ENCODE results near the gene TMEM236.

DNA sequence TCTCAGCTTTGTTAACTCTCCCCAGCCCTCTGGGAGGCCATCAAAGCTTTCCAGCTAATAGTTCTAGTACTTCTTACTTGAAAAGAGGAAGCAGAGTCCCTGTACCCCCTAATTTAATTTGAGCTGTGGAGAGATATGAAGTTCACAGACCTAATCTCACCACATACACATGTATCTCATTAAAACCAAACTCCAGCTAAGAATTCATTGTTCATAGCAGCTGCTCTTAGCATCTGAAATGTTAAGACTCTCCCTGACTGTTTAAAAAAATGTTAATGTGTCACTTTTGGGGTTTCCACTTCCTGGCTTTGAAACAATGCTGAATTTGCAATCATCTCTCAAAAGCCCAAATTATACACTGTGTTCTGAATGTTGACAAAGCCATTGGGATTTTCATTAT is 41.0 kb downstream of the TMEM236 start:
- TF ChIP-seq CTCF (IDR thresholded peaks at IDR 0.05) (no peak), FOSL2 (IDR thresholded peaks at IDR 0.05) (no peak), FOSL2 (CRISPR knock-in tag; IDR thresholded peaks at IDR 0.05) (no peak), SMC3 (IDR thresholded peaks at IDR 0.05) (no peak), JUN (IDR thresholded peaks at IDR 0.05) (no peak), POLR2AphosphoS2 (conservative IDR thresholded peaks at IDR 0.05; ENCODE audit: low read length) (no peak), E2F6 (IDR thresholded peaks at IDR 0.05; ENCODE audit: borderline replicate concordance, low read depth) (no peak), REST (IDR thresholded peaks at IDR 0.05) (no peak), RFX5 (IDR thresholded peaks at IDR 0.05) (no peak), EP300 (IDR thresholded peaks at IDR 0.05) (no peak), POLR2A (IDR thresholded peaks at IDR 0.05; ENCODE audit: low read length) (no peak)
- TF ChIP-seq, protein P1, sequence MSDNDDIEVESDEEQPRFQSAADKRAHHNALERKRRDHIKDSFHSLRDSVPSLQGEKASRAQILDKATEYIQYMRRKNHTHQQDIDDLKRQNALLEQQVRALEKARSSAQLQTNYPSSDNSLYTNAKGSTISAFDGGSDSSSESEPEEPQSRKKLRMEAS (IDR thresholded peaks at IDR 0.05) = no peak

All from A549 (cell line).